ENCODE measurements around the gene NOC3L. TPM values are rescaled to one million over a fixed set of nuclear protein-coding genes. Genes with fewer than 3 reads are reported as not detected.

The NOC3L gene
- total RNA-seq, 2 donors from 2014 or later = 15.6 to 15.8 TPM

DNA sequence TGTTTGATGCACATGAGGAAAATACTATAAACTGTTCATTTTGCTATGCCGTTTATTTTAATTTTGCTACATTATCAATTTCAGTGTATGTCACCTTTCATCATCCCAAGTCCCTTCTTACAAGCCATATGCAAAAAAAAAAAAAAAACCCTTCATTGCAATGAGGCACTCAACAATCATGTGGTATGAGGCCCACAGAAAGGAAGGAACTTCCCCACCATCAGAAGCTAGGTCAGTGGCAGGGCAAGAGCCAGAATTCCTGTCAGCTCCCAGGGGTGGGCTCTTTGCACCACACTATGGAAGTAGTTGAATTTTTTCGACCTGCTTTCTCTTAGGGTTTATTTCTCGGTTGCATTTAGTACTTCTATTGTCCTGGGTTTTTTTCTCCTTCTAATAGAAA lies 75.4 kb downstream of the NOC3L start:
- 88% methylated on average over 3 of the region's 3 CpGs for WGBS
- DNase-seq (ENCODE audit: low spot score) = no peak

GRCh38 chr10:94286901-94287300 lies 75.8 kb downstream of the NOC3L start:
- DNase-seq (ENCODE audit: low spot score) = no peak
- intact Hi-C loops (cut with DNase I) = no loop called here
- WGBS = 81% methylated on average over 4 of the region's 4 CpGs
- TF ChIP-seq POLR2AphosphoS5 (IDR thresholded peaks at IDR 0.05) (no peak), POLR2A (IDR thresholded peaks at IDR 0.05) (no peak)
- TF ChIP-seq, protein P1, sequence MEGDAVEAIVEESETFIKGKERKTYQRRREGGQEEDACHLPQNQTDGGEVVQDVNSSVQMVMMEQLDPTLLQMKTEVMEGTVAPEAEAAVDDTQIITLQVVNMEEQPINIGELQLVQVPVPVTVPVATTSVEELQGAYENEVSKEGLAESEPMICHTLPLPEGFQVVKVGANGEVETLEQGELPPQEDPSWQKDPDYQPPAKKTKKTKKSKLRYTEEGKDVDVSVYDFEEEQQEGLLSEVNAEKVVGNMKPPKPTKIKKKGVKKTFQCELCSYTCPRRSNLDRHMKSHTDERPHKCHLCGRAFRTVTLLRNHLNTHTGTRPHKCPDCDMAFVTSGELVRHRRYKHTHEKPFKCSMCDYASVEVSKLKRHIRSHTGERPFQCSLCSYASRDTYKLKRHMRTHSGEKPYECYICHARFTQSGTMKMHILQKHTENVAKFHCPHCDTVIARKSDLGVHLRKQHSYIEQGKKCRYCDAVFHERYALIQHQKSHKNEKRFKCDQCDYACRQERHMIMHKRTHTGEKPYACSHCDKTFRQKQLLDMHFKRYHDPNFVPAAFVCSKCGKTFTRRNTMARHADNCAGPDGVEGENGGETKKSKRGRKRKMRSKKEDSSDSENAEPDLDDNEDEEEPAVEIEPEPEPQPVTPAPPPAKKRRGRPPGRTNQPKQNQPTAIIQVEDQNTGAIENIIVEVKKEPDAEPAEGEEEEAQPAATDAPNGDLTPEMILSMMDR (IDR thresholded peaks at IDR 0.05) = no peak
- Histone ChIP-seq H3K36me3 (no peaks in the 10 kb centered on the region), H3K4me1 (replicated peaks) (no peaks in the 10 kb centered on the region), H3K27ac (no peak overlapping the region), H3K27me3 (replicated peaks; ENCODE audit: insufficient read depth) (no peaks in the 10 kb centered on the region), H3K4me3 (no peak overlapping the region), H3K9me3 (no peaks in the 10 kb centered on the region)

More for the DNA sequence above, 75.4 kb downstream of the NOC3L start:
- no peaks in the 10 kb centered on the region for H3K4me1 ChIP-seq (replicated peaks)
- TF ChIP-seq POLR2A (IDR thresholded peaks at IDR 0.05) (no peak), POLR2AphosphoS5 (IDR thresholded peaks at IDR 0.05) (no peak)
- TF ChIP-seq, protein P1 (IDR thresholded peaks at IDR 0.05) = no peak
- H3K9me3 ChIP-seq = no peaks in the 10 kb centered on the region
- no peaks in the 10 kb centered on the region for H3K27me3 ChIP-seq (replicated peaks; ENCODE audit: insufficient read depth)
- intact Hi-C loops (cut with DNase I) = no loop called here
- H3K27ac ChIP-seq = no peak overlapping the region
- H3K36me3 ChIP-seq = no peaks in the 10 kb centered on the region
- no peak overlapping the region for H3K4me3 ChIP-seq

- Histone ChIP-seq H3K4me1 (replicated peaks) (no peaks in the 10 kb centered on the region), H3K9me3 (no peaks in the 10 kb centered on the region), H3K4me3 (no peak overlapping the region), H3K27me3 (replicated peaks; ENCODE audit: insufficient read depth) (no peaks in the 10 kb centered on the region), H3K27ac (no peak overlapping the region), H3K36me3 (no peaks in the 10 kb centered on the region)
- 96% methylated on average over 7 of the region's 7 CpGs for WGBS
- intact Hi-C loops (cut with DNase I) = no loop called here
- DNase-seq (ENCODE audit: low spot score) = no peak
- TF ChIP-seq, protein P1 (IDR thresholded peaks at IDR 0.05) = no peak
- TF ChIP-seq POLR2AphosphoS5 (IDR thresholded peaks at IDR 0.05) (no peak), POLR2A (IDR thresholded peaks at IDR 0.05) (no peak)
Observed at GRCh38 chr10:94285271-94285670, 77.5 kb downstream of the NOC3L start.

Other genes starting within 250 kb of the NOC3L start
- 10 to 100 TPM; 13.8 to 22.3 TPM for gene TBC1D12, start 39.6 kb upstream of the NOC3L start, total RNA-seq
- 10 to 100 TPM in 1 of 2 donors, 1 to 10 TPM in 1; 9.8 to 18.4 TPM for gene HELLS, start 182.8 kb upstream of the NOC3L start, total RNA-seq

Measured in prostate gland (tissue), 2 donors.